ENCODE results near the gene ORM2.

DNA sequence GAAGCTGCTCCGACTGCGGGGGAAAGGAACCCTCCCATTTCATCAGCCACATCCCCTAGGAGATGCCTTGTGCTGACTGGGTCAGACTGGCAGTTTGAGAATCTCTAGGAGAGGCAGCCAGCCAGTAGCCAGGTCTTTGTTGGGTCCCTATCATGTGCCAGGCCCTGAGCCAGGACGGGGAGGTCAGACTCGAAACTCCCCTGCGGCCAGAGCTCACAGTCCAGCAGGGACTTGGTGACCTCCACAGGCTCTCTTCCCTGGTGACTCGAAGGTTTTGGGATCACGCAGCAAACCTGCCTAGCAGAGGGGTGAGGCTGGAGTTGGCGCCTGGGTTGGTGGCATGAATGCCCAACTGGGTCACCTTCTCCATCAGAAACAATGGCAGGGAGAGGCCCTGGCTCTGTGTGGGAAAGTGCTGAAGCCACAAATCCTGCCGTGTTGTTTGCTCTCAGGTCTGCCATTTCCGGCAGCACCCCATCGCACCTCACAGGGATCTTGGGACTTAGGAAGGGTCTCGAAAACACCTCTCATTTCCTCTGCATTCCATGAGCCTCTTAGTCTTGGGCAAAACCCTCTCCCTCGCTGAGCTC lies 21.2 kb upstream of the ORM2 start:
- TF ChIP-seq, protein P1, sequence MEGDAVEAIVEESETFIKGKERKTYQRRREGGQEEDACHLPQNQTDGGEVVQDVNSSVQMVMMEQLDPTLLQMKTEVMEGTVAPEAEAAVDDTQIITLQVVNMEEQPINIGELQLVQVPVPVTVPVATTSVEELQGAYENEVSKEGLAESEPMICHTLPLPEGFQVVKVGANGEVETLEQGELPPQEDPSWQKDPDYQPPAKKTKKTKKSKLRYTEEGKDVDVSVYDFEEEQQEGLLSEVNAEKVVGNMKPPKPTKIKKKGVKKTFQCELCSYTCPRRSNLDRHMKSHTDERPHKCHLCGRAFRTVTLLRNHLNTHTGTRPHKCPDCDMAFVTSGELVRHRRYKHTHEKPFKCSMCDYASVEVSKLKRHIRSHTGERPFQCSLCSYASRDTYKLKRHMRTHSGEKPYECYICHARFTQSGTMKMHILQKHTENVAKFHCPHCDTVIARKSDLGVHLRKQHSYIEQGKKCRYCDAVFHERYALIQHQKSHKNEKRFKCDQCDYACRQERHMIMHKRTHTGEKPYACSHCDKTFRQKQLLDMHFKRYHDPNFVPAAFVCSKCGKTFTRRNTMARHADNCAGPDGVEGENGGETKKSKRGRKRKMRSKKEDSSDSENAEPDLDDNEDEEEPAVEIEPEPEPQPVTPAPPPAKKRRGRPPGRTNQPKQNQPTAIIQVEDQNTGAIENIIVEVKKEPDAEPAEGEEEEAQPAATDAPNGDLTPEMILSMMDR (conservative IDR thresholded peaks at IDR 0.05; ENCODE audit: low read depth, low read length) = no peak
- TF ChIP-seq MAFK (IDR thresholded peaks at IDR 0.05; ENCODE audit: low read depth, low read length) (no peak), POLR2A (IDR thresholded peaks at IDR 0.05; ENCODE audit: low read depth, low read length) (no peak), RAD21 (IDR thresholded peaks at IDR 0.05; ENCODE audit: low read length) (no peak), BHLHE40 (IDR thresholded peaks at IDR 0.05; ENCODE audit: low read depth, low read length) (no peak), RFX5 (IDR thresholded peaks at IDR 0.05; ENCODE audit: low read depth, low read length) (no peak)
- TF ChIP-seq, protein P2, sequence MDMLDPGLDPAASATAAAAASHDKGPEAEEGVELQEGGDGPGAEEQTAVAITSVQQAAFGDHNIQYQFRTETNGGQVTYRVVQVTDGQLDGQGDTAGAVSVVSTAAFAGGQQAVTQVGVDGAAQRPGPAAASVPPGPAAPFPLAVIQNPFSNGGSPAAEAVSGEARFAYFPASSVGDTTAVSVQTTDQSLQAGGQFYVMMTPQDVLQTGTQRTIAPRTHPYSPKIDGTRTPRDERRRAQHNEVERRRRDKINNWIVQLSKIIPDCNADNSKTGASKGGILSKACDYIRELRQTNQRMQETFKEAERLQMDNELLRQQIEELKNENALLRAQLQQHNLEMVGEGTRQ (IDR thresholded peaks at IDR 0.05; ENCODE audit: low read depth, low read length) = no peak

All from IMR-90 (cell line).